HG03439 (cell line): ENCODE data around the gene IZUMO4.

Source experiments
- ATAC-seq: cut with Tn5 transposase; IDR thresholded peaks from one replicate; pipeline ENCODE4 v1.9.1; 2021; ENCODE audit warnings: mild to moderate bottlenecking, moderate library complexity; ENCODE audit not compliant: unreplicated experiment

Gene IZUMO4

DNA sequence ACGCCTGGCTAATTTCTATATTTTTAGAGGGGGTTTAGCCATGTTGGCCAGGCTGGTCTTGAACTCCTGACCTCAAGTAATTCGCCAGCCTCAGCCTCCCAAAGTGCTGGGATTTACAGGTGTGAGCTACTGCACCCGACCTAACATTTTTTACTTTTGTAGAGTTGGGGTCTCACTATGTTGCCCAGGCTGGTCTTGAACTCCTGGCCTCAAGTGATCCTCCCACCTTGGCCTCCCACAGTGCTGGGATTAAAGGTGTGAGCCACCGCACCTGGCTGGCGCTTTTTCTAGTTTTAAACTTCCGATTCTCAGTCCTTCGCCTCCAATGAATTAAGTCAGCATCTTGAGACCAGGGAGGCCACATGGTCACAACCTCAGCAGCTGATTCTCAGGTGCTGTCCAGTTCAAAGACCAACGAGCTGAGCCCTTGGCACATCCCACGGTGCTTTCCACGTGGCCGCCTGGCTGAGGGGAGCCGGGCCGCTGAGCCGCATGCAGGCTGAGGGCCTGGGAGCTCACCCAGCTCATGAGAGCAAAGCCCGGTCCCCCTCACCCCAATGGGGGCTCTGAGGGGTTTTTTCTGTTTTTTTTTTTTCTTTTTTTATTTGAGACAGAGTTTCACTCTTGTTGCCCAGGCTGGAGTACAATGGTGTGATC is 45.6 kb downstream of the IZUMO4 start:
- no peak for ATAC-seq

- no peak for ATAC-seq
These were observed 47.5 kb downstream of the IZUMO4 start for GRCh38 chr19:2144190-2144589.

DNA sequence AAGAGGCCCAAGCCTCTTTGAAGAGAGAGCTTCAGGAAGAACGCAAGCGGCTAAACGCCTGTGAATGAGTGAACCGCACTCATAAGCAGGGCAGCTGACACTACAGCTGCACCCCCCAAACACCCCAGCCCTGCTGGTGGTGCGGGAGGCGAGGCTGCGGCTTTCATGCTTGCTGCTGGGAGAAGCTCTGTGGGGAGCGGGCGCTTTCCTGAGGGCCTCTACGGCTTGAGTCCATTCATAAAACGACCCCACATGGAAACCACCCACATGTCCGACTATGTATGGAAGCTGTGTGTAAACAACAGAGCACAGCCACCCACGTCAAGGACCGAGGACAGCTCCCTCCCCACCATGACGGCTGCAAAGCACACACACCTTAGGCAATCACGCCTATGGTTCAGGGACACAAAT is 49.1 kb downstream of the IZUMO4 start:
- ATAC-seq = no peak

DNA sequence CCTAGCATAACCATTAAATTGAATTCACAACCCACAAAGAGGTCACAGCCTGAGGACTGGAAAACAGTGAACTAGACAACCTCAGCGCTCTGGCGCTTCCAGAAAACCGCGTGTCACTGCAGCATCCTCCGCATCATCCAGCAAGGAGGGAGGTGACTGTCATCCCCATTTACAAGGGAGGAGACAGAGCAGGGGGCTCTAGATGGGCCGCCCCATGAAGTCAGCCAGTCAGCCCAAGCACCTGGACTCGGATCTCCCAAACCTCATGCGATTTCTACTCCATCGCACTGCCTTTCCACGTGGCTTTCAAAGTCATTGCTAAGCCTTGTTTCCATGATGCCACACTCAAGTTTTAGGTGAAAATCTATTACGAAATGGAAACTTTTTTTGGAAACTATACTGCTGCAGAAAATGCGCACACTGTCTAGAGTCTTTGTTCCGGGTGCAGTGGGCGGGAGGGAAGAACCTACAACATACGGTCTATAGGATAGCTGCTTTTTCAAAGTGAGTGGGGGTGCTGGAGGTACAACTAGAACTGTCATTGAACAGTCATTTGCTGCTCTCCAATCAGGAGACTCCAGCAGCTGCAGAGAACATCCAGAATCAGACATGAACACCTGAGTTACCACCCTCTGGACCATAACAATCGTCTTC is 51.9 kb downstream of the IZUMO4 start:
- ATAC-seq = no peak
